SK-N-SH (cell line): ENCODE measurements around the gene DNAH1. TPM values are rescaled to one million over a fixed set of nuclear protein-coding genes. Genes with fewer than 3 reads are reported as not detected.

ENCODE experiments used
- CTCF ChIA-PET: fragments of 300-600, 350-600 bp; formaldehyde crosslinking; extraction: SDS; loops from one replicate; lab custom pipeline; 2021; lab: Yijun Ruan, JAX
- POLR2A ChIA-PET: fragments of 350-600 bp; sonication (Branson Sonifier 250); formaldehyde crosslinking; extraction: SDS; loops from one replicate; lab custom pipeline; 2020; ENCODE audit warnings: antibody characterized with exemption, inconsistent platforms; lab: Yijun Ruan, JAX
- DNase-seq: peaks from one replicate; pipeline ENCODE4 v3.0.0; 2012
- H2AFZ ChIP-seq: fragments of 200-600 bp; sonication (generic); 2 replicates; pipeline ENCODE4 v1.8.1; 2016; ENCODE audit warnings: antibody characterized with exemption, mild to moderate bottlenecking, low read depth
- H3F3A ChIP-seq: fragments of 200-600 bp; sonication (generic); replicated peaks from 2 replicates; pipeline ENCODE3; 2016; ENCODE audit warnings: antibody characterized with exemption, mild to moderate bottlenecking; ENCODE audit not compliant: insufficient read depth
- H3K27ac ChIP-seq, 2 experiments: fragments of 200-500 bp in 1 of 2; fragments of 200-600 bp in 1 of 2; sonication (Bioruptor generic) in 1 of 2; sonication (generic), shearing (Covaris generic) in 1 of 2; 2 replicates each; pipeline versions ENCODE4 v1.5.1 to v1.6.1; 2014 to 2016; ENCODE audit warnings: low read depth in 2 of 2, inconsistent platforms in 1 of 2, low read length in 1 of 2, mild to moderate bottlenecking in 1 of 2, mixed read lengths in 1 of 2
- H3K27me3 ChIP-seq: fragments of 200-600 bp; sonication (generic), shearing (Covaris generic); 2 replicates; pipeline ENCODE4 v1.6.1; 2016; ENCODE audit warnings: mixed run types; ENCODE audit not compliant: insufficient read depth
- H3K36me3 ChIP-seq, 2 experiments: fragments of 200-500 bp in 1 of 2; fragments of 200-600 bp in 1 of 2; sonication (Bioruptor generic) in 1 of 2; sonication (generic) in 1 of 2; replicated peaks in 1 of 2; 2 replicates each; pipeline versions ENCODE3 to v1.5.1; 2014 to 2016; ENCODE audit warnings: low read length in 1 of 2, mild to moderate bottlenecking in 1 of 2; ENCODE audit not compliant: insufficient read depth in 2 of 2, control insufficient read depth in 1 of 2
- H3K4me1 ChIP-seq, 2 experiments: fragments of 200-500 bp in 1 of 2; fragments of 200-600 bp in 1 of 2; sonication (Bioruptor generic) in 1 of 2; sonication (generic), shearing (Covaris generic) in 1 of 2; 2 replicates each; pipeline versions ENCODE4 v1.5.1 to v1.6.1; 2014 to 2016; ENCODE audit warnings: low read depth in 1 of 2, low read length in 1 of 2, mixed run types in 1 of 2; ENCODE audit not compliant: insufficient read depth in 2 of 2, control insufficient read depth in 1 of 2
- H3K4me2 ChIP-seq: fragments of 200-600 bp; sonication (generic), shearing (Covaris generic); 2 replicates; pipeline ENCODE4 v1.6.1; 2017; ENCODE audit warnings: mixed run types
- H3K4me3 ChIP-seq, 2 experiments: fragments of 200-500 bp in 1 of 2; fragments of 200-600 bp in 1 of 2; sonication (Bioruptor generic) in 1 of 2; sonication (generic), shearing (Covaris generic) in 1 of 2; 2 replicates each; pipeline versions ENCODE4 v1.5.1 to v1.8.1; 2014 to 2016; ENCODE audit warnings: low read depth in 2 of 2, inconsistent platforms in 1 of 2, low read length in 1 of 2, mild to moderate bottlenecking in 1 of 2, mixed read lengths in 1 of 2, moderate library complexity in 1 of 2
- H3K79me2 ChIP-seq: fragments of 200-600 bp; sonication (generic); 2 replicates; pipeline ENCODE4 v1.8.1; 2017; ENCODE audit warnings: mild to moderate bottlenecking; ENCODE audit not compliant: insufficient read depth
- H3K9ac ChIP-seq: fragments of 200-600 bp; sonication (generic); 2 replicates; pipeline ENCODE4 v1.6.1; 2017; ENCODE audit warnings: mixed run types
- H3K9me2 ChIP-seq: fragments of 200-600 bp; sonication (generic); 2 replicates; pipeline ENCODE4 v1.6.1; 2017; ENCODE audit warnings: mixed run types
- H3K9me3 ChIP-seq: fragments of 200-600 bp; sonication (generic); 2 replicates; pipeline ENCODE4 v1.6.1; 2017; ENCODE audit warnings: mixed run types, mild to moderate bottlenecking, moderate library complexity
- H4K20me1 ChIP-seq: fragments of 200-600 bp; sonication (generic); 2 replicates; pipeline ENCODE4 v1.6.1; 2017; ENCODE audit warnings: mild to moderate bottlenecking, mixed run types; ENCODE audit not compliant: insufficient read depth
- CHD2 ChIP-seq: fragments of 150-350 bp; IDR thresholded peaks from 2 replicates; pipeline ENCODE4 v1.6.1; 2018; ENCODE audit warnings: low read length; ENCODE audit not compliant: partially characterized antibody
- CTCF ChIP-seq: fragments of 200-600 bp; sonication (generic); IDR thresholded peaks from 2 replicates; pipeline ENCODE4 v1.6.1; 2017; ENCODE audit warnings: antibody characterized with exemption, mild to moderate bottlenecking, moderate library complexity
- ELF1 ChIP-seq: IDR thresholded peaks from 2 replicates; pipeline ENCODE4 v1.4.0; 2012
- EP300 ChIP-seq, 2 experiments: IDR thresholded peaks; 2 replicates each; pipeline versions ENCODE4 v1.4.0 to v1.6.1; 2012; ENCODE audit warnings: borderline replicate concordance in 1 of 2, low read depth in 1 of 2, low read length in 1 of 2
- FOSL2 ChIP-seq: IDR thresholded peaks from 2 replicates; pipeline ENCODE4 v1.4.0; 2012; ENCODE audit warnings: low read depth, mild to moderate bottlenecking, moderate library complexity, borderline replicate concordance
- FOXM1 ChIP-seq: IDR thresholded peaks from 2 replicates; pipeline ENCODE4 v1.4.0; 2012; ENCODE audit warnings: low read depth, mild to moderate bottlenecking
- GABPA ChIP-seq: IDR thresholded peaks from 2 replicates; pipeline ENCODE4 v1.4.0; 2012; ENCODE audit warnings: low read depth, mild to moderate bottlenecking
- GATA2 ChIP-seq: sonication (generic); formaldehyde crosslinking; IDR thresholded peaks from 2 replicates; pipeline ENCODE4 v1.5.0; 2020; ENCODE audit warnings: mild to moderate bottlenecking, missing genetic modification reagents
- IRF3 ChIP-seq: fragments of 150-350 bp; IDR thresholded peaks from 2 replicates; pipeline ENCODE4 v1.6.1; 2016; ENCODE audit warnings: mild to moderate bottlenecking, low read depth, low read length
- JUND ChIP-seq: IDR thresholded peaks from 2 replicates; pipeline ENCODE4 v1.4.0; 2012
- MAX ChIP-seq: IDR thresholded peaks from 2 replicates; pipeline ENCODE4 v1.4.0; 2012; ENCODE audit warnings: low read depth
- NFIC ChIP-seq: IDR thresholded peaks from 2 replicates; pipeline ENCODE4 v1.4.0; 2012; ENCODE audit warnings: borderline replicate concordance
- POLR2AphosphoS5 ChIP-seq: IDR thresholded peaks from 2 replicates; pipeline ENCODE4 v1.6.1; 2012; ENCODE audit warnings: low read depth, low read length
- RAD21 ChIP-seq: IDR thresholded peaks from 2 replicates; pipeline ENCODE4 v1.6.1; 2012; ENCODE audit warnings: mild to moderate bottlenecking, low read length
- RCOR1 ChIP-seq: fragments of 150-350 bp; IDR thresholded peaks from 2 replicates; pipeline ENCODE4 v1.6.1; 2017; ENCODE audit warnings: antibody characterized with exemption, low read length
- SIN3A ChIP-seq: IDR thresholded peaks from 2 replicates; pipeline ENCODE4 v1.6.1; 2012; ENCODE audit warnings: low read depth, mild to moderate bottlenecking, low read length, moderate library complexity, borderline replicate concordance
- TEAD4 ChIP-seq: IDR thresholded peaks from 2 replicates; pipeline ENCODE4 v1.4.0; 2012; ENCODE audit warnings: mild to moderate bottlenecking, borderline replicate concordance; ENCODE audit not compliant: insufficient read depth
- USF2 ChIP-seq: fragments of 150-350 bp; IDR thresholded peaks from 2 replicates; pipeline ENCODE4 v1.6.1; 2017; ENCODE audit warnings: antibody characterized with exemption, low read length, low read depth, borderline replicate concordance
- WGBS: methylation state at CpG from one replicate; pipeline ENCODE4 v1.1.6; 2017; ENCODE audit warnings: low lambda C conversion rate; 5-methylcytosine and 5-hydroxymethylcytosine counted together
- polyA plus RNA-seq, 3 experiments: library from polyadenylated mRNA; depleted of rRNA; stranded (reverse); fragments of >200 nt; gene quantifications; 2 replicates each; pipeline ENCODE4 v1.2.3, GENCODE V29; 2012

Gene DNAH1
- polyA plus RNA-seq, 1 of the 3 experiments (the other 2 are of a cell fraction), result 5.1 TPM

GRCh38 chr3:52432225-52432624 is 116.1 kb downstream of the DNAH1 start:
- 64% methylated on average over 6 of the region's 6 CpGs for WGBS
- Histone ChIP-seq H3K9ac (no peak overlapping the region), H2AFZ (no peak overlapping the region), H4K20me1 (no peaks in the 10 kb centered on the region), H3K9me3 (no peaks in the 10 kb centered on the region), H3K4me1 (peaks cover 0 to 7% of the 10 kb centered on the region in 2 experiments; a peak in 1 of 4 replicates), H3F3A (no peaks in the 10 kb centered on the region), H3K9me2 (no peaks in the 10 kb centered on the region), H3K79me2 (no peaks in the 10 kb centered on the region), H3K27me3 (no peaks in the 10 kb centered on the region), H3K36me3 (no peaks in the 10 kb centered on the region), H3K4me3 (no peak overlapping the region), H3K27ac (no peak overlapping the region), H3K4me2 (no peak overlapping the region)
- ChIA-PET POLR2A (no interaction called here), CTCF (interaction anchor here (3.5 to 28.4 kb wide), 2 partner anchors 16 to 19 kb away, joined by 16 to 578 read pairs; partner anchors contain the start of genes NISCH, SEMA3G and TNNC1)
- DNase-seq, result no peak
- TF ChIP-seq CTCF, result no peak
- no peak for TF ChIP-seq FOSL2
- no peak for TF ChIP-seq IRF3
- no peak for TF ChIP-seq ELF1
- TF ChIP-seq TEAD4, result no peak
- no peak for TF ChIP-seq CHD2
- TF ChIP-seq RCOR1, result no peak
- TF ChIP-seq RAD21, result no peak
- no peak for TF ChIP-seq USF2
- TF ChIP-seq NFIC, result no peak
- no peak for TF ChIP-seq GATA2 (CRISPR knock-in tag)
- no peak for TF ChIP-seq EP300 (IDR thresholded peaks at IDR 0.05; ENCODE audit: borderline replicate concordance in 1 of 2, low read depth in 1 of 2, low read length in 1 of 2)
- TF ChIP-seq MAX, result no peak
- TF ChIP-seq FOXM1, result no peak
- no peak for TF ChIP-seq SIN3A
- TF ChIP-seq GABPA, result no peak
- no peak for TF ChIP-seq POLR2AphosphoS5
- TF ChIP-seq JUND, result no peak
